Measurements from ENCODE around the gene NCOA1. TPM values are rescaled to one million over a fixed set of nuclear protein-coding genes. Genes with fewer than 3 reads are reported as not detected.

Gene NCOA1
- total RNA-seq, 3 donors from 2014 or later, result 23.9 to 36.9 (median 34.5) TPM

GRCh38 chr2:24749069-24749691 lies 258.1 kb downstream of the NCOA1 start:
- Mint-ChIP-seq H3K27me3 (ENCODE audit: low read depth) (no peaks in the 10 kb centered on the region), H3K36me3 (ENCODE audit: insufficient read depth) (peaks cover 10% of the 10 kb centered on the region), H3K4me1 (ENCODE audit: low read depth) (peaks cover 5% of the 10 kb centered on the region), H3K9me3 (no peaks in the 10 kb centered on the region), H3K4me3 (no peak overlapping the region)
- DNase-seq (no peak), ATAC-seq (no peak)

- H3K4me3 Mint-ChIP-seq, result no peak overlapping the region
- ATAC-seq (no peak), DNase-seq (no peak)
- H3K4me1 Mint-ChIP-seq (ENCODE audit: low read depth), result no peaks in the 10 kb centered on the region
- H3K27me3 Mint-ChIP-seq (ENCODE audit: low read depth), result no peaks in the 10 kb centered on the region
- peaks cover 11% of the 10 kb centered on the region for H3K36me3 Mint-ChIP-seq (ENCODE audit: insufficient read depth)
- H3K9me3 Mint-ChIP-seq, result no peaks in the 10 kb centered on the region
These were observed 264.1 kb downstream of the NCOA1 start for GRCh38 chr2:24754985-24755705.

- no peak overlapping the region for H3K4me3 Mint-ChIP-seq
- no peaks in the 10 kb centered on the region for H3K4me1 Mint-ChIP-seq (ENCODE audit: low read depth)
These were observed 265.7 kb downstream of the NCOA1 start for GRCh38 chr2:24756789-24757188.

GRCh38 chr2:24761866-24762265 lies 270.8 kb downstream of the NCOA1 start:
- DNase-seq (no peak), ATAC-seq (no peak)
- no peaks in the 10 kb centered on the region for H3K27me3 Mint-ChIP-seq (ENCODE audit: low read depth)
- H3K4me1 Mint-ChIP-seq (ENCODE audit: low read depth), result no peaks in the 10 kb centered on the region
- peaks cover 33% of the 10 kb centered on the region for H3K36me3 Mint-ChIP-seq (ENCODE audit: insufficient read depth)
- no peaks in the 10 kb centered on the region for H3K9me3 Mint-ChIP-seq
- no peak overlapping the region for H3K4me3 Mint-ChIP-seq

More at GRCh38 chr2:24756789-24757188, 265.7 kb downstream of the NCOA1 start:
- Mint-ChIP-seq H3K27me3 (ENCODE audit: low read depth) (no peaks in the 10 kb centered on the region), H3K9me3 (no peaks in the 10 kb centered on the region), H3K36me3 (ENCODE audit: insufficient read depth) (peaks cover 19% of the 10 kb centered on the region)
- DNase-seq (no peak), ATAC-seq (no peak)

GRCh38 chr2:24762518-24762917 lies 271.5 kb downstream of the NCOA1 start:
- Mint-ChIP-seq H3K36me3 (ENCODE audit: insufficient read depth) (peaks cover 33% of the 10 kb centered on the region), H3K9me3 (no peaks in the 10 kb centered on the region), H3K4me1 (ENCODE audit: low read depth) (no peaks in the 10 kb centered on the region), H3K4me3 (no peak overlapping the region), H3K27me3 (ENCODE audit: low read depth) (no peaks in the 10 kb centered on the region)
- ATAC-seq (no peak), DNase-seq (no peak)

- no peaks in the 10 kb centered on the region for H3K27me3 Mint-ChIP-seq (ENCODE audit: low read depth)
- no peaks in the 10 kb centered on the region for H3K9me3 Mint-ChIP-seq
- ATAC-seq, result no peak
- no peaks in the 10 kb centered on the region for H3K4me1 Mint-ChIP-seq (ENCODE audit: low read depth)
- no peak overlapping the region for H3K4me3 Mint-ChIP-seq
- DNase-seq, result no peak
- H3K36me3 Mint-ChIP-seq (ENCODE audit: insufficient read depth), result peaks cover 35% of the 10 kb centered on the region
These were observed 272.8 kb downstream of the NCOA1 start for GRCh38 chr2:24763843-24764242.

GRCh38 chr2:24766609-24767008 lies 275.6 kb downstream of the NCOA1 start:
- no peak for DNase-seq
- ATAC-seq, result no peak
- peaks cover 32% of the 10 kb centered on the region for H3K36me3 Mint-ChIP-seq (ENCODE audit: insufficient read depth)
- H3K4me1 Mint-ChIP-seq (ENCODE audit: low read depth), result no peaks in the 10 kb centered on the region
- no peaks in the 10 kb centered on the region for H3K27me3 Mint-ChIP-seq (ENCODE audit: low read depth)
- no peak overlapping the region for H3K4me3 Mint-ChIP-seq
- H3K9me3 Mint-ChIP-seq, result no peaks in the 10 kb centered on the region

- no peak for ATAC-seq
- no peaks in the 10 kb centered on the region for H3K9me3 Mint-ChIP-seq
- H3K36me3 Mint-ChIP-seq (ENCODE audit: insufficient read depth), result peaks cover 29% of the 10 kb centered on the region
These were observed 277.0 kb downstream of the NCOA1 start for GRCh38 chr2:24768013-24768412.

GRCh38 chr2:24768601-24769000 lies 277.5 kb downstream of the NCOA1 start:
- Mint-ChIP-seq H3K27me3 (ENCODE audit: low read depth) (no peaks in the 10 kb centered on the region), H3K9me3 (no peaks in the 10 kb centered on the region), H3K4me3 (no peak overlapping the region), H3K36me3 (ENCODE audit: insufficient read depth) (peaks cover 29% of the 10 kb centered on the region), H3K4me1 (ENCODE audit: low read depth) (no peaks in the 10 kb centered on the region)
- no peak for DNase-seq
- no peak for ATAC-seq

More at GRCh38 chr2:24768013-24768412, 277.0 kb downstream of the NCOA1 start:
- Mint-ChIP-seq H3K4me3 (no peak overlapping the region), H3K4me1 (ENCODE audit: low read depth) (no peaks in the 10 kb centered on the region), H3K27me3 (ENCODE audit: low read depth) (no peaks in the 10 kb centered on the region)
- no peak for DNase-seq

- Mint-ChIP-seq H3K9me3 (no peaks in the 10 kb centered on the region), H3K4me3 (no peak overlapping the region), H3K4me1 (ENCODE audit: low read depth) (no peaks in the 10 kb centered on the region), H3K27me3 (ENCODE audit: low read depth) (no peaks in the 10 kb centered on the region), H3K36me3 (ENCODE audit: insufficient read depth) (peaks cover 20% of the 10 kb centered on the region)
- no peak for ATAC-seq
- no peak for DNase-seq
These were observed 280.0 kb downstream of the NCOA1 start for GRCh38 chr2:24771061-24771460.

GRCh38 chr2:24771764-24772586 lies 280.9 kb downstream of the NCOA1 start:
- Mint-ChIP-seq H3K4me1 (ENCODE audit: low read depth) (no peaks in the 10 kb centered on the region), H3K9me3 (no peaks in the 10 kb centered on the region), H3K27me3 (ENCODE audit: low read depth) (no peaks in the 10 kb centered on the region), H3K36me3 (ENCODE audit: insufficient read depth) (peaks cover 15% of the 10 kb centered on the region), H3K4me3 (no peak overlapping the region)
- DNase-seq (no peak), ATAC-seq (no peak)

GRCh38 chr2:24774373-24774772 lies 283.3 kb downstream of the NCOA1 start:
- DNase-seq (no peak), ATAC-seq (no peak)
- peaks cover 8% of the 10 kb centered on the region for H3K36me3 Mint-ChIP-seq (ENCODE audit: insufficient read depth)
- no peaks in the 10 kb centered on the region for H3K4me1 Mint-ChIP-seq (ENCODE audit: low read depth)
- no peaks in the 10 kb centered on the region for H3K9me3 Mint-ChIP-seq
- peaks cover 2% of the 10 kb centered on the region for H3K27me3 Mint-ChIP-seq (ENCODE audit: low read depth)
- no peak overlapping the region for H3K4me3 Mint-ChIP-seq

- DNase-seq (no peak), ATAC-seq (no peak)
- Mint-ChIP-seq H3K4me3 (no peak overlapping the region), H3K27me3 (ENCODE audit: low read depth) (peaks cover 10% of the 10 kb centered on the region), H3K4me1 (ENCODE audit: low read depth) (no peaks in the 10 kb centered on the region), H3K9me3 (peaks cover 4% of the 10 kb centered on the region), H3K36me3 (ENCODE audit: insufficient read depth) (no peaks in the 10 kb centered on the region)
These were observed 288.1 kb downstream of the NCOA1 start for GRCh38 chr2:24779116-24779515.

GRCh38 chr2:24783641-24784040 lies 292.6 kb downstream of the NCOA1 start:
- no peak for DNase-seq
- no peaks in the 10 kb centered on the region for H3K4me1 Mint-ChIP-seq (ENCODE audit: low read depth)
- peaks cover under 1% of the 10 kb centered on the region for H3K36me3 Mint-ChIP-seq (ENCODE audit: insufficient read depth)
- H3K27me3 Mint-ChIP-seq (ENCODE audit: low read depth), result peaks cover 9% of the 10 kb centered on the region
- H3K9me3 Mint-ChIP-seq, result peaks cover 4% of the 10 kb centered on the region
- ATAC-seq, result no peak
- H3K4me3 Mint-ChIP-seq, result no peak overlapping the region
